ENCODE results near the gene DAPK2. TPM values are rescaled to one million over a fixed set of nuclear protein-coding genes. Genes with fewer than 3 reads are reported as not detected.
"Not testable (repeated sequence)": the region's sequence is repeated elsewhere in the genome, so short reads cannot be mapped to it uniquely, and the experiment has no call there.

DAPK2 gene
- total RNA-seq, 2 experiments from 2014 or later: 1.0 to 1.3 TPM

GRCh38 chr15:64072812-64073211 is 26.5 kb upstream of the DAPK2 start:
- POLR2A ChIA-PET: no interaction called here
- peaks cover 16% of the 10 kb centered on the region for H3K36me3 Mint-ChIP-seq (ENCODE audit: low read depth)
- intact Hi-C loops (cut with DNase I, micrococcal nuclease): no loop called here
- ATAC-seq (no peak), DNase-seq (no peak)
- no peak overlapping the region for H3K4me3 Mint-ChIP-seq
- peak overlapping the region; percentile 16 for H3K27ac Mint-ChIP-seq
- peaks cover 9% of the 10 kb centered on the region for H3K4me1 Mint-ChIP-seq
- H3K9me3 Mint-ChIP-seq (ENCODE audit: low read depth): no peaks in the 10 kb centered on the region
- CTCF ChIA-PET: interaction anchor here (1.1 to 8.2 kb wide), 2 partner anchors 127 to 319 kb away, joined by 3 to 129 read pairs; no protein-coding TSS in a partner anchor
- no peaks in the 10 kb centered on the region for H3K27me3 Mint-ChIP-seq

- CTCF ChIA-PET: interaction anchor here (0.6 to 8.2 kb wide), 7 partner anchors 24 to 441 kb away, joined by 3 to 129 read pairs (median 3); partner anchors contain the start of gene SNX1
- no peak for ATAC-seq
Observed at GRCh38 chr15:64071931-64072765, 25.9 kb upstream of the DAPK2 start.

GRCh38 chr15:64070965-64071851 is 24.9 kb upstream of the DAPK2 start:
- Mint-ChIP-seq H3K27ac (no peak overlapping the region), H3K4me1 (peaks cover 7% of the 10 kb centered on the region), H3K36me3 (ENCODE audit: low read depth) (peaks cover 14% of the 10 kb centered on the region), H3K4me3 (no peak overlapping the region), H3K9me3 (ENCODE audit: low read depth) (no peaks in the 10 kb centered on the region), H3K27me3 (no peaks in the 10 kb centered on the region)
- ATAC-seq (no peak), DNase-seq (no peak)
- intact Hi-C loops (cut with DNase I, micrococcal nuclease): no loop called here
- ChIA-PET CTCF (interaction anchor here (0.6 to 8.2 kb wide), 10 partner anchors 9 to 473 kb away, joined by 3 to 129 read pairs (median 4); partner anchors contain the start of gene SNX1), POLR2A (interaction anchor here (0.7 kb wide), 1 partner anchor 879 kb away, joined by 3 read pairs; no protein-coding TSS in a partner anchor)

More at GRCh38 chr15:64071931-64072765, 25.9 kb upstream of the DAPK2 start:
- Mint-ChIP-seq H3K27ac (no peak overlapping the region), H3K36me3 (ENCODE audit: low read depth) (peaks cover 14% of the 10 kb centered on the region), H3K4me3 (no peak overlapping the region), H3K27me3 (no peaks in the 10 kb centered on the region), H3K4me1 (peaks cover 9% of the 10 kb centered on the region), H3K9me3 (ENCODE audit: low read depth) (no peaks in the 10 kb centered on the region)
- no peak for DNase-seq
- POLR2A ChIA-PET: no interaction called here
- intact Hi-C loops (cut with DNase I, micrococcal nuclease): no loop called here

- CTCF ChIA-PET: interaction anchor here (0.9 to 8.2 kb wide), 9 partner anchors 7 to 460 kb away, joined by 3 to 129 read pairs (median 7); partner anchors contain the start of gene DAPK2
- no peak overlapping the region for H3K27ac Mint-ChIP-seq
- no peaks in the 10 kb centered on the region for H3K9me3 Mint-ChIP-seq (ENCODE audit: low read depth)
- POLR2A ChIA-PET: no interaction called here
- intact Hi-C loops (cut with DNase I, micrococcal nuclease): no loop called here
- DNase-seq (no peak), ATAC-seq (no peak)
- no peaks in the 10 kb centered on the region for H3K27me3 Mint-ChIP-seq
- peaks cover 14% of the 10 kb centered on the region for H3K36me3 Mint-ChIP-seq (ENCODE audit: low read depth)
- no peak overlapping the region for H3K4me3 Mint-ChIP-seq
- peaks cover 6% of the 10 kb centered on the region for H3K4me1 Mint-ChIP-seq
Observed at GRCh38 chr15:64070106-64070505, 23.8 kb upstream of the DAPK2 start.

GRCh38 chr15:64068133-64068532 is 21.8 kb upstream of the DAPK2 start:
- ChIA-PET CTCF (interaction anchor here (0.6 to 8.2 kb wide), 33 partner anchors 11 to 679 kb away, joined by 3 to 129 read pairs (median 4); partner anchors contain the start of genes CIAO2A and DAPK2), POLR2A (no interaction called here)
- H3K4me3 Mint-ChIP-seq: no peak overlapping the region
- H3K27me3 Mint-ChIP-seq: no peaks in the 10 kb centered on the region
- peaks cover 10% of the 10 kb centered on the region for H3K36me3 Mint-ChIP-seq (ENCODE audit: low read depth)
- DNase-seq: no peak
- no peak for ATAC-seq
- intact Hi-C loops (cut with DNase I, micrococcal nuclease): loop anchor here in 1 of 2 experiments (5.0 to 10.0 kb wide), 3 partner anchors 176 to 603 kb away; no protein-coding TSS in a partner anchor
- no peak overlapping the region for H3K27ac Mint-ChIP-seq
- peaks cover 6% of the 10 kb centered on the region for H3K4me1 Mint-ChIP-seq
- no peaks in the 10 kb centered on the region for H3K9me3 Mint-ChIP-seq (ENCODE audit: low read depth)

GRCh38 chr15:64067564-64068030 is 21.3 kb upstream of the DAPK2 start:
- Mint-ChIP-seq H3K27ac (no peak overlapping the region), H3K36me3 (ENCODE audit: low read depth) (peaks cover 7% of the 10 kb centered on the region), H3K4me3 (no peak overlapping the region), H3K9me3 (ENCODE audit: low read depth) (no peaks in the 10 kb centered on the region), H3K27me3 (no peaks in the 10 kb centered on the region), H3K4me1 (peaks cover 6% of the 10 kb centered on the region)
- intact Hi-C loops (cut with DNase I, micrococcal nuclease): loop anchor here (1.0 to 10.0 kb wide), 9 partner anchors 175 to 779 kb away; no protein-coding TSS in a partner anchor
- DNase-seq: peak; percentile 78
- CTCF ChIA-PET: interaction anchor here (0.6 to 8.2 kb wide), 38 partner anchors 11 to 778 kb away, joined by 3 to 129 read pairs (median 4); partner anchors contain the start of genes CIAO2A and DAPK2
- POLR2A ChIA-PET: no interaction called here
- peak; percentile 86 for ATAC-seq

GRCh38 chr15:64066451-64066850 is 20.2 kb upstream of the DAPK2 start:
- intact Hi-C loops (cut with DNase I, micrococcal nuclease): loop anchor here (2.0 to 10.0 kb wide), 6 partner anchors 174 to 778 kb away; no protein-coding TSS in a partner anchor
- no peaks in the 10 kb centered on the region for H3K9me3 Mint-ChIP-seq (ENCODE audit: low read depth)
- no peaks in the 10 kb centered on the region for H3K36me3 Mint-ChIP-seq (ENCODE audit: low read depth)
- DNase-seq: no peak
- no peak overlapping the region for H3K4me3 Mint-ChIP-seq
- ATAC-seq: no peak
- H3K27me3 Mint-ChIP-seq: no peaks in the 10 kb centered on the region
- peaks cover 6% of the 10 kb centered on the region for H3K4me1 Mint-ChIP-seq
- ChIA-PET POLR2A (interaction anchor here (0.6 to 0.7 kb wide), 2 partner anchors 81 to 463 kb away, joined by 3 to 5 read pairs; no protein-coding TSS in a partner anchor), CTCF (interaction anchor here (0.6 to 8.2 kb wide), 16 partner anchors 12 to 777 kb away, joined by 3 to 129 read pairs (median 5); partner anchors contain the start of genes CIAO2A and DAPK2)
- H3K27ac Mint-ChIP-seq: no peak overlapping the region

GRCh38 chr15:64060716-64061115 is 14.4 kb upstream of the DAPK2 start:
- intact Hi-C loops (cut with DNase I, micrococcal nuclease): loop anchor here in 1 of 2 experiments (10.0 kb wide), 1 partner anchor 596 kb away; no protein-coding TSS in a partner anchor
- DNase-seq: no peak
- ChIA-PET POLR2A (no interaction called here), CTCF (interaction anchor here (0.6 kb wide), 2 partner anchors 105 to 291 kb away, joined by 3 read pairs; no protein-coding TSS in a partner anchor)
- H3K27me3 Mint-ChIP-seq: no peaks in the 10 kb centered on the region
- H3K27ac Mint-ChIP-seq: no peak overlapping the region
- no peak for ATAC-seq
- no peaks in the 10 kb centered on the region for H3K36me3 Mint-ChIP-seq (ENCODE audit: low read depth)
- H3K4me1 Mint-ChIP-seq: no peaks in the 10 kb centered on the region
- no peak overlapping the region for H3K4me3 Mint-ChIP-seq
- no peaks in the 10 kb centered on the region for H3K9me3 Mint-ChIP-seq (ENCODE audit: low read depth)

- ATAC-seq; H3K4me1 Mint-ChIP-seq; H3K9me3 Mint-ChIP-seq (ENCODE audit: low read depth); H3K27ac Mint-ChIP-seq; H3K36me3 Mint-ChIP-seq (ENCODE audit: low read depth); POLR2A ChIA-PET; intact Hi-C loops (cut with DNase I, micrococcal nuclease); CTCF ChIA-PET; DNase-seq; H3K4me3 Mint-ChIP-seq; H3K27me3 Mint-ChIP-seq: not testable (repeated sequence)
Observed at GRCh38 chr15:64059104-64059503, 12.8 kb upstream of the DAPK2 start.

GRCh38 chr15:64058279-64058678 is 12.0 kb upstream of the DAPK2 start:
- Mint-ChIP-seq H3K27me3 (no peaks in the 10 kb centered on the region), H3K9me3 (ENCODE audit: low read depth) (no peaks in the 10 kb centered on the region), H3K27ac (no peak overlapping the region), H3K4me3 (no peak overlapping the region), H3K4me1 (no peaks in the 10 kb centered on the region), H3K36me3 (ENCODE audit: low read depth) (no peaks in the 10 kb centered on the region)
- CTCF ChIA-PET: no interaction called here
- intact Hi-C loops (cut with DNase I, micrococcal nuclease): no loop called here
- POLR2A ChIA-PET: no interaction called here
- no peak for DNase-seq
- no peak for ATAC-seq

- intact Hi-C loops (cut with DNase I, micrococcal nuclease); H3K9me3 Mint-ChIP-seq (ENCODE audit: low read depth); H3K27ac Mint-ChIP-seq; H3K36me3 Mint-ChIP-seq (ENCODE audit: low read depth); POLR2A ChIA-PET; H3K4me1 Mint-ChIP-seq; ATAC-seq; DNase-seq; H3K27me3 Mint-ChIP-seq; H3K4me3 Mint-ChIP-seq: not testable (repeated sequence)
- CTCF ChIA-PET: interaction anchor here (0.9 to 1.4 kb wide), 3 partner anchors 12 to 301 kb away, joined by 3 to 5 read pairs (median 3); no protein-coding TSS in a partner anchor
Observed at GRCh38 chr15:64053674-64054073, 7.4 kb upstream of the DAPK2 start.
